Activated naive CD8-positive, alpha-beta T cell (primary cell): ENCODE results near the gene FCGR3B.
"Not testable (repeated sequence)": the region's sequence is repeated elsewhere in the genome, so short reads cannot be mapped to it uniquely, and the experiment has no call there.

Source experiments
- H3K27ac Mint-ChIP-seq: one replicate; pipeline ENCODE4 v1.8.0; 2021; ENCODE audit warnings: mixed read lengths
- H3K27me3 Mint-ChIP-seq: one replicate; pipeline ENCODE4 v1.8.0; 2021; ENCODE audit warnings: mixed read lengths
- H3K36me3 Mint-ChIP-seq: one replicate; pipeline ENCODE4 v1.8.0; 2021; ENCODE audit warnings: mixed read lengths
- H3K4me1 Mint-ChIP-seq: one replicate; pipeline ENCODE4 v1.8.0; 2021; ENCODE audit warnings: low read depth, mixed read lengths
- H3K4me3 Mint-ChIP-seq: one replicate; pipeline ENCODE4 v1.8.0; 2021; ENCODE audit warnings: mild to moderate bottlenecking, mixed read lengths
- H3K9me3 Mint-ChIP-seq: one replicate; pipeline ENCODE4 v1.8.0; 2021; ENCODE audit warnings: low read depth, mixed read lengths

The FCGR3B gene

GRCh38 chr1:161647507-161648360 lies 16.8 kb upstream of the FCGR3B start:
- not testable (repeated sequence) for H3K4me1 Mint-ChIP-seq, H3K27me3 Mint-ChIP-seq, H3K27ac Mint-ChIP-seq, H3K36me3 Mint-ChIP-seq, H3K4me3 Mint-ChIP-seq, H3K9me3 Mint-ChIP-seq

GRCh38 chr1:161644855-161645254 lies 13.9 kb upstream of the FCGR3B start:
- H3K36me3 Mint-ChIP-seq, H3K4me3 Mint-ChIP-seq, H3K27ac Mint-ChIP-seq, H3K9me3 Mint-ChIP-seq, H3K27me3 Mint-ChIP-seq: not testable (repeated sequence)
- H3K4me1 Mint-ChIP-seq = peaks cover 11% of the 10 kb centered on the region

DNA sequence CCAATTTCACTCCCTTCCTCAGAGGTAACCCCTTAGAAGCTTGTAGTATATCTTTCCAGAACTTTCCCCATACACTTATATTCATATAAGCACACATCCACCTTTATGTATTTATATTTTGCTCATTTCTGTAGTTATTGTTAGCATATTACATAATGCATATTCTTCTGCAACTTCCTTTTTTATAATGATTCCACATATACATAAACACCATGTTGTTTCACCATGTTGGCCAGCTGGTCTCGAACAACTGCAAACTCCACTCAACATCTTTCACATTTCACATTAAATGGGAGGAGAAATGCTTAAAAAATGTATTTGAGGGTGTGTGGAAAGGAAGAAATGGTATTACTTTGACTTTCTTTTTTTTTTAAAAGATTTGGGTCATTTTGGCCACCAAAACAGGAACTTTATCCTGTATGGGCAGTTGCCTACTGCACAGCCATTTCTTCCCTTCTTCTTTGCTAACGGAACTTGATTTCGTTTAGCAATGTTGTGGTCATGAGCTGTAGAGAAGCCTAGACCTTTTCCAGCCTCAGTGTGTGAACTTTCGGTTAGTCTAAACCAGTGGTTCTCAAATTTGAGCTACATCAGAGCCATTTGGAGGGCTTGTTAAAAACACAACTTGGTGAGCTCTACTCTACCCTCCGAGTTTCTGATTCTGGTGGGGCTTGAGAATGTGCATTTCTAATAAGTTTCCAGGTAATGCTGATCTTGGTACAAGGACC lies 12.7 kb upstream of the FCGR3B start:
- not testable (repeated sequence) for H3K9me3 Mint-ChIP-seq, H3K27me3 Mint-ChIP-seq

DNA sequence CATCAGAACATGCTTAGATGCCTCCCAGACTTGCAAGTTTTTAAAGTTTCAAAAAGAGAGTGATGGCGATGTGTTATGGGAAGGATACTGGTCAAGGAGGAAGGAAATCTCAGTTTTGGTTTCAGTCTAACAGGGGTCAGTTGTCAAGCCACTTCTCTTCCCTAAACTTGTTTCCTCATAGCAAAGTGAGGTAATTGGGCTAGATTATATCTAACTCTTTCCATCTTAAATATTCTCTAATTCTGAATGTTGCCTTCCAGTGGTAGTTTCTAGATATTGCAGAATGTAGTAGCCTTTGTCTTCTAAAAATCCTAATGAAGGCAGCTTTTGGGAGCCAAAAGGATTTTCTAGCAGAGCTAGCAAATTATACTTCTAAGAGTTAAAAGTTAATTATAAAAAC lies 11.7 kb upstream of the FCGR3B start:
- not testable (repeated sequence) for H3K27me3 Mint-ChIP-seq, H3K27ac Mint-ChIP-seq, H3K4me1 Mint-ChIP-seq, H3K9me3 Mint-ChIP-seq, H3K4me3 Mint-ChIP-seq, H3K36me3 Mint-ChIP-seq

More for the DNA sequence above, 12.7 kb upstream of the FCGR3B start:
- H3K27ac Mint-ChIP-seq, H3K4me3 Mint-ChIP-seq, H3K36me3 Mint-ChIP-seq: not testable (repeated sequence)
- peaks cover 11% of the 10 kb centered on the region for H3K4me1 Mint-ChIP-seq

DNA sequence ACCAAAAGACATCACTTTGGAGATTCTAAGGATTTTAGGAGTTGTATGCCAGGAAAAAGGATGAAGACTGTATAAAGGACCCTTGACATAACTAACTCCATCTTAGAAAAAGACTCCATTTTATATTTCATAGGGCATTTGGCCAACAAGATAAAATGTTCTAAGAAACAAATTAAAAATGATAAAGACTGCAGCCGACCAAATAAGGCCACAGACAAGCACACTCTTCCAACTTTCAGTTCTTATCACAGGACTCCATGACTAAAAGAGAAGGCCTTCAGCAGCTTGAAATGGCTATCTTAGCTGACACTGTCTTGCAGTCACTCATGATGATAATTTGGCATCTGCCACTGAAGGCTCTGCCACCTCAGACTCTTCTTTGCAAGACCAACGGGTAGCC lies 8.2 kb upstream of the FCGR3B start:
- not testable (repeated sequence) for H3K4me3 Mint-ChIP-seq, H3K27me3 Mint-ChIP-seq, H3K36me3 Mint-ChIP-seq, H3K27ac Mint-ChIP-seq, H3K9me3 Mint-ChIP-seq
- H3K4me1 Mint-ChIP-seq = peaks cover 14% of the 10 kb centered on the region

- peaks cover 14% of the 10 kb centered on the region for H3K4me1 Mint-ChIP-seq
- not testable (repeated sequence) for H3K27me3 Mint-ChIP-seq, H3K36me3 Mint-ChIP-seq, H3K4me3 Mint-ChIP-seq, H3K27ac Mint-ChIP-seq, H3K9me3 Mint-ChIP-seq
Measured at GRCh38 chr1:161638251-161638993, 7.4 kb upstream of the FCGR3B start.

DNA sequence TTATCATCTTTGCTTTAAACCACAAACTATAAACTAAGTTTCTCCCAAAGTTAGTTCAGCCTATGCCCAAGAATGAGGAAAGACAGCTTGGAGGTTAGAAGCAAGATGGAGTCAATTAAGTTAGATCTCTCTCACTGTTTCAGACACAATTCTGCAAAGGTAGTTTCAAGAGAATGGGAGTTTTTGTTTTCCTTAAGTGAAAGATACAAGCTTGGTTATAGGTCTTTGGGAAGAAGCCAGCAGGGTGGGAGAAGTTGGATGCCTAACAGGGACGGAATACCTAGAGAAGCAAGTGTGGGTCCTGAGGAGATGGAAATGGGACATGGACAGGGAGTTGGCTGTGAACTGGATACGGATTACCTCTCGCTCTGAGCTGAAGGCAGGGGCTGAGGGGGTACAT lies 6.0 kb upstream of the FCGR3B start:
- H3K4me3 Mint-ChIP-seq, H3K27ac Mint-ChIP-seq, H3K4me1 Mint-ChIP-seq, H3K36me3 Mint-ChIP-seq, H3K27me3 Mint-ChIP-seq, H3K9me3 Mint-ChIP-seq: not testable (repeated sequence)

DNA sequence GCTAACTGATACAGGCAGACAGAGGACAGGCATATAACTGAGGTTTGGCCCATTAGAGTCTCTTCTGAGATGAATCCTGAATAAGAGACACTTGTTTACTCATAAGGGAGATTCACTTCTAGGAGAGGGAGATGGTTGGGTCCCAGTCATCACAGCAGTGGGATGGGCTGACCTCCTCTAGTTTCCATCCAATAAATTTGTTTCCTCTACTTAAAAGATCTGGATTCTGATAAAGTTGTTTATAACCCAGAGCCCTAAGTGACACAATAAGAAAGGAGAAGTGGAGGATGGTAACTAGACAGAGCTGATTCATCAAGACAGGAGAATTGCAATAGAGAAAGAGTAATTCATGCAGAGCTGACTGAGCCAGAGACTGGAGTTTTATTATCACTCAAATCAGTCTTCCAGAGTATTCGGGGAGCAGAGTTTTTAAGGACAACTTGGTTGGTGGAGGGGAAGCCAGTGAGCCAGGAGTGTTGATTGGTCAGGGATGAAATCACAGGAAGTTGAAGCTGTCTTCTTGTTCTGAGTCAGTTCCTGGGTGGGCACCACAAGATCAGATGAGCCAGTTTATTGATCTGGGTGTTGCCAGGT lies 5.3 kb upstream of the FCGR3B start:
- not testable (repeated sequence) for H3K36me3 Mint-ChIP-seq, H3K27ac Mint-ChIP-seq, H3K27me3 Mint-ChIP-seq, H3K4me3 Mint-ChIP-seq, H3K4me1 Mint-ChIP-seq, H3K9me3 Mint-ChIP-seq

DNA sequence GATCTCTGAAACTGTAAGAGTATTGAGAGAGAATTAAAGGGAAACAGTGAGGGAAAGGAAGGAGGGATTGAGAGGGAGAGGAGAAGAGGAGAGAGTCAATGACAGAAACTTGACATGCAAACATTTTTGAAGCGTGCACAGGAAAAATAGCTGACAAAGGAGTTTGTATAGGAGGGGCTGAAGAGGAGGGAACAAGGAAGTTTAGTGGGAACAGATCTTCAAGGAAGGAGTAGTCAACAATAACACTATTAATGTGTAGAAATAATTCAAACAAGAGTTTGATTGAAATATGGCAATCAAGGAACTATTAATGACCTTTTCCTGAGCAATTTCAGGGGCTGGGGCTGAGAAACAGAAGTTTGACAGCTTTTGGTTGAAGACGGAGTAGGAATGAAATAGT lies 4.0 kb upstream of the FCGR3B start:
- not testable (repeated sequence) for H3K36me3 Mint-ChIP-seq, H3K4me1 Mint-ChIP-seq, H3K27ac Mint-ChIP-seq, H3K4me3 Mint-ChIP-seq, H3K9me3 Mint-ChIP-seq, H3K27me3 Mint-ChIP-seq

DNA sequence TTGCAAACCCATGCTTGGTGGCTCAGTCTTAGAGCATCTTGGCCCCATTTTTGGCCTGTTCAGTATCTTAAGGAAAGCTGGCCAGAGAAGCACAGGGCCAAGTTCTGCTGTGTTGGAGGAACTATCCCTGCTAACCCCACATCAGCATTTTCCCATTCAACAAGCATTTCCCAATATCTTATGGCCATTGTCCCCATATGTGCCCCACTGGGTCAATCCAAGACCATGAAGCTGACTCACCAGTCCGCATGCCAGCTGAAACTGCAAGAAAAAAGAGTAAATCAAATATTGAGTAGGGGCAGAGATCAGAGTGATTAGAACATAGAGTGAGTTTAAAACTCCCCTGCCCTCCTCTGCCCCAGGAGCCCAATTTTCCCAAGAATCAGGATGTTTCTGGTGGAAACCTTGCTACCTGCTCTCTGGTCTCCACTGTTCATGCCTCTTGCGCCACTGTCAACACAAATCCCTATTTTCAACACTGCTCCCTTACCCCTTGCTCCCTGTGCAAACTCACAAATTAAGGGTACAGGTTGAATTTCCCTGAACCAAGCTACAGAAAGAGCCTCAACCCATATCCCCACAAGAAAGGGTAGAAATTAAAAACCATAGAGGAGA lies 741 bp downstream of the FCGR3B start:
- H3K4me1 Mint-ChIP-seq, H3K27me3 Mint-ChIP-seq, H3K4me3 Mint-ChIP-seq, H3K9me3 Mint-ChIP-seq, H3K36me3 Mint-ChIP-seq, H3K27ac Mint-ChIP-seq: not testable (repeated sequence)

GRCh38 chr1:161626445-161627146 lies 4.4 kb downstream of the FCGR3B start:
- H3K4me1 Mint-ChIP-seq = peaks cover 30% of the 10 kb centered on the region
- H3K27me3 Mint-ChIP-seq, H3K9me3 Mint-ChIP-seq, H3K27ac Mint-ChIP-seq, H3K36me3 Mint-ChIP-seq, H3K4me3 Mint-ChIP-seq: not testable (repeated sequence)

DNA sequence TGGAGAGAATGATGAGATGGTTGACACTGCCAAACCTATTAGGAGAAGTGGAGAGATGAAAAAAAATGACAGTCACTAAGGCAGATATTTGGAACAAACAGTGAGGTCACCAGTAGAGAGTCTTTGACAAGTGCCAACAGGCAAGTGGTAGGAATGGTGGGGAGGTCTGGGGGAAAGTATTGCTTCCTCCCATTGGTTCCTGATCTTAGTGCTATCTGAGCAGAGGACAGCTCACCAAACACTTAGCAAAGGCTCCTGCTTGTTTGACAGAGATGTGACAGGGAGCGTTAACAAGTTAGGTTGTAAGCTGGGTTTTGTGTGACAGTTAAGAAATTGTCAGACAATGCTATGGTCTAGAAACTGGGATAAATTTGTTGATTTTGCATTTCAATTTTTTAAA lies 6.4 kb downstream of the FCGR3B start:
- not testable (repeated sequence) for H3K4me3 Mint-ChIP-seq, H3K27me3 Mint-ChIP-seq, H3K9me3 Mint-ChIP-seq, H3K36me3 Mint-ChIP-seq, H3K27ac Mint-ChIP-seq
- H3K4me1 Mint-ChIP-seq = peaks cover 37% of the 10 kb centered on the region

- Mint-ChIP-seq H3K4me1 (peaks cover 37% of the 10 kb centered on the region), H3K4me3 (peak overlapping the region; percentile 45)
- not testable (repeated sequence) for H3K36me3 Mint-ChIP-seq, H3K9me3 Mint-ChIP-seq, H3K27me3 Mint-ChIP-seq, H3K27ac Mint-ChIP-seq
Measured at GRCh38 chr1:161623401-161624051, 7.5 kb downstream of the FCGR3B start.

GRCh38 chr1:161622054-161622453 lies 8.9 kb downstream of the FCGR3B start:
- Mint-ChIP-seq H3K4me3 (peak overlapping the region; percentile 90), H3K4me1 (peaks cover 37% of the 10 kb centered on the region), H3K27ac (peak overlapping the region; percentile 84)
- not testable (repeated sequence) for H3K9me3 Mint-ChIP-seq, H3K27me3 Mint-ChIP-seq, H3K36me3 Mint-ChIP-seq
